Measurements from ENCODE around the gene CACNG4. TPM values are rescaled to one million over a fixed set of nuclear protein-coding genes. Genes with fewer than 3 reads are reported as not detected.
"Not testable (repeated sequence)": the region's sequence is repeated elsewhere in the genome, so short reads cannot be mapped to it uniquely, and the experiment has no call there.

The CACNG4 gene
- total RNA-seq, 4 donors from 2014 or later: 0.21 to 3.9 (median 0.26) TPM; not detected in 1

- Histone ChIP-seq H3K4me3 (no peak overlapping the region), H3K4me1 (no peaks in the 10 kb centered on the region), H3K9me3 (no peaks in the 10 kb centered on the region), H3K36me3 (no peaks in the 10 kb centered on the region), H3K27ac (no peak overlapping the region), H3K27me3 (no peaks in the 10 kb centered on the region)
- DNase-seq: no peak
- intact Hi-C loops (cut with DNase I; ENCODE audit: low total_unique reads): no loop called here
- no peak for TF ChIP-seq POLR2A (IDR thresholded peaks at IDR 0.05)
- TF ChIP-seq, protein P1, sequence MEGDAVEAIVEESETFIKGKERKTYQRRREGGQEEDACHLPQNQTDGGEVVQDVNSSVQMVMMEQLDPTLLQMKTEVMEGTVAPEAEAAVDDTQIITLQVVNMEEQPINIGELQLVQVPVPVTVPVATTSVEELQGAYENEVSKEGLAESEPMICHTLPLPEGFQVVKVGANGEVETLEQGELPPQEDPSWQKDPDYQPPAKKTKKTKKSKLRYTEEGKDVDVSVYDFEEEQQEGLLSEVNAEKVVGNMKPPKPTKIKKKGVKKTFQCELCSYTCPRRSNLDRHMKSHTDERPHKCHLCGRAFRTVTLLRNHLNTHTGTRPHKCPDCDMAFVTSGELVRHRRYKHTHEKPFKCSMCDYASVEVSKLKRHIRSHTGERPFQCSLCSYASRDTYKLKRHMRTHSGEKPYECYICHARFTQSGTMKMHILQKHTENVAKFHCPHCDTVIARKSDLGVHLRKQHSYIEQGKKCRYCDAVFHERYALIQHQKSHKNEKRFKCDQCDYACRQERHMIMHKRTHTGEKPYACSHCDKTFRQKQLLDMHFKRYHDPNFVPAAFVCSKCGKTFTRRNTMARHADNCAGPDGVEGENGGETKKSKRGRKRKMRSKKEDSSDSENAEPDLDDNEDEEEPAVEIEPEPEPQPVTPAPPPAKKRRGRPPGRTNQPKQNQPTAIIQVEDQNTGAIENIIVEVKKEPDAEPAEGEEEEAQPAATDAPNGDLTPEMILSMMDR (IDR thresholded peaks at IDR 0.05): no peak
Observed at GRCh38 chr17:67033613-67034012, 69.1 kb downstream of the CACNG4 start.

DNA sequence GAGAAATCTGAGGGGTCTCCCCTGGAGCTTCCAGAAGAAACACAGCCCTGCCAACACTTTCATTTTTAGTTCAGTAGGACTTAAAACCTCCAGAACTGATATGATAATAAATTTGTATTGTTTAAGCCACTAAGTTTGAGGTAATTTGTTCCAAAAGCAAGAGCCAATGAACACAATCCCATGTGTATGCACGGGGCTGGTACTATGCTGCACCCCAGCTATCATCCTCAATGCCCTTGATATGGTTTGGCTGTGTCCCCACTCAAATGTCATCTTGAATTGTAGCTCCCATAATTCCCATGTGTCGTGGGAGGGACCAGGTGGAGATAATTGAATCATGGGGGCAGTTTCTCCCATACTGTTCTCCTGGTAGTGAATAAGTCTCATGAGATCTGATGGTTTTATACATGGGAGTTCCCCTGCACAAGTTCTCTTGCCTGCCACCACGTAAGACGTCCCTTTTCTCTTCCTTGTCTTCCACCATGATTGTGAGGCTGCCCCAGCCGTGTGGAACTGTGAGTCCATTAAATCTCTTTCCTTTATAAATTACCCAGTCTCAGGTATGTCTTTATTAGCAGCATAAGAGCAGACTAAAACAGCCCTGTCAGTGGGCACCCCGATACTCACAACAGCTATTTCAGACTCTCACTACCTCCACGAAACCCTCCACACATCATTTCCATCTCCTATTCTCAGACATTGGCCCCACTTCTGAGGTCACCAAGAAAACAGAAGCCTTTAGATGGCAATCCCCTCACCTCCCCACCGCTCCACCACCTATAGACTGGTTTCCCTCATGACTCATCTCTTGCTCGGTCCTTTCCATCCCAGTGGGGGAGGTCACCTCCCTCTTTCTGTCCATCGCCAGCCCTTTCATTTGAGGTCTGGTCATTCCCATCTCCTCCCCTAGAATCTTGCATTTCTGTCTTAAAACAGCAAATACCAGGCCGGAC, 70.9 kb downstream of the CACNG4 start:
- intact Hi-C loops (cut with DNase I; ENCODE audit: low total_unique reads): no loop called here
- H3K27ac ChIP-seq: no peak overlapping the region

DNA sequence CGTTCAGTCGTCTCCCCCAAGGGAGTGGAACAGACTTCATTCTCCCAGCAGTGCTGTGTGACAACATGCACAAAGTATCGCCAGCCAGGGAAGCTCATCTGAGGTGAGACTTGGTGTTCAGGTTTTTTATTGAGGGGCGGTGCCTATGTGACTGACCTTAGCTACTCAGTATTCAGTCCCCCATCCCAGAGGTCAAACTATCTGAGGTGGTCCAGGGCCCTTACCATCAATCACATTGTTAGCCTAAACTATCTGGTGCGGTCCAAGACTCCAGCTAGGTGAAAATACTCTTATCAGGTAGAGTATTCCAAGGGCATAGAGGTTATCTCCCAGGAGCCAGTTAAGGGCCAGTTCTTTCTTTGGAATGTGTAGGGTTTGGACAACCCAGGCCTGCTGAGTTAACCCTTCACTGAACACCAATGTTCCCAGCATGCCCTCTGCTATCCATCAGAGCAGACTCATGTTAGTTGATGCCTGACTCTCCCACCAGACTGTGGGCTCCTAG, 74.4 kb downstream of the CACNG4 start:
- Histone ChIP-seq H3K4me1 (no peaks in the 10 kb centered on the region), H3K27me3 (no peaks in the 10 kb centered on the region), H3K4me3 (no peak overlapping the region), H3K36me3 (no peaks in the 10 kb centered on the region), H3K9me3 (no peaks in the 10 kb centered on the region), H3K27ac (no peak overlapping the region)
- DNase-seq: no peak
- intact Hi-C loops (cut with DNase I; ENCODE audit: low total_unique reads): no loop called here
- TF ChIP-seq, protein P1 (IDR thresholded peaks at IDR 0.05): no peak

More for the DNA sequence above, 70.9 kb downstream of the CACNG4 start:
- no peak for TF ChIP-seq POLR2A (IDR thresholded peaks at IDR 0.05)
- TF ChIP-seq, protein P1 (IDR thresholded peaks at IDR 0.05): no peak
- Histone ChIP-seq H3K4me3 (no peak overlapping the region), H3K9me3 (no peaks in the 10 kb centered on the region), H3K27me3 (no peaks in the 10 kb centered on the region), H3K4me1 (no peaks in the 10 kb centered on the region), H3K36me3 (no peaks in the 10 kb centered on the region)
- DNase-seq: no peak

DNA sequence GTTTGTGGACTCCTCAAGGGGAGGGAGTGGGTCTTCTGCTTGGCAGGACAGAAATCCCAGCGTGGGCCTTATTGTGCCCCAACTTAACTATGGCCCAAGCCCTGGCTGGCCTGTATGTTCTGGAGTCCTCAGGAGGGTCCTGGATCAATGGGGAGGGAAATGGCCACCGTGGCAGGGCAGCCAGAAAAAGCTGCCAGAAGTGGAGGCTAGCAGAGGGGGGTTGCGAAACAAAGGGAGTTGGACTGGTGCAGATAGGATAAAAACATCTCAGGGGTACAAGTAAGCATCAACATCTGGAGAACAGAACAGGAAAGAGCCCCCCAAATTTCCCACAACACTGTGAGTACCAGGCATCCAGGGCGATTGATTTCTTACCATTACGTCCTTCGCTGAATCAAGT, 76.1 kb downstream of the CACNG4 start:
- Histone ChIP-seq H3K9me3 (no peaks in the 10 kb centered on the region), H3K4me1 (no peaks in the 10 kb centered on the region), H3K4me3 (no peak overlapping the region), H3K27ac (no peak overlapping the region), H3K36me3 (no peaks in the 10 kb centered on the region), H3K27me3 (no peaks in the 10 kb centered on the region)
- intact Hi-C loops (cut with DNase I; ENCODE audit: low total_unique reads): no loop called here
- DNase-seq: no peak
- no peak for TF ChIP-seq POLR2A (IDR thresholded peaks at IDR 0.05)
- TF ChIP-seq, protein P1 (IDR thresholded peaks at IDR 0.05): no peak

DNA sequence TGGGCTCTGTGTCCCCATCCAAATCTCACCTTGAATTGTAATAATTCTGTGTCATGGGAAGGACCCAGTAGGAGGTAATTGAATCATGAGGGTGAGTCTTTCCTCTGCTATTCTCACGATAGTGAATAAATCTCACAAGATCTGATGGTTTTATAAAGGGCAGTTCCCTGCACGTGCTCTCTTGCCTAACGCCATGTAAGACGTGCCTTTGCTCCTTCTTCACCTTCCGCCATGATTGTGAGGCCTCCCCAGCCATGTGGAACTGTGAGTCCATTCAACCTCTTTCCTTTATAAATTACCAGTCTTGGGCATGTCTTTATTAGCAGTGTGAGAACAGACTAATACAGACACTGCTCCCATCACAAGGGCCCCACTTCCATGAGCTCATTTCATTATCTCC, 76.6 kb downstream of the CACNG4 start:
- H3K36me3 ChIP-seq; DNase-seq; H3K4me1 ChIP-seq; H3K4me3 ChIP-seq; H3K9me3 ChIP-seq; intact Hi-C loops (cut with DNase I; ENCODE audit: low total_unique reads); H3K27me3 ChIP-seq; H3K27ac ChIP-seq: not testable (repeated sequence)

Measured in uterus (tissue), 4 donors.